Measurements from ENCODE around the gene CCBE1.

Gene CCBE1

DNA sequence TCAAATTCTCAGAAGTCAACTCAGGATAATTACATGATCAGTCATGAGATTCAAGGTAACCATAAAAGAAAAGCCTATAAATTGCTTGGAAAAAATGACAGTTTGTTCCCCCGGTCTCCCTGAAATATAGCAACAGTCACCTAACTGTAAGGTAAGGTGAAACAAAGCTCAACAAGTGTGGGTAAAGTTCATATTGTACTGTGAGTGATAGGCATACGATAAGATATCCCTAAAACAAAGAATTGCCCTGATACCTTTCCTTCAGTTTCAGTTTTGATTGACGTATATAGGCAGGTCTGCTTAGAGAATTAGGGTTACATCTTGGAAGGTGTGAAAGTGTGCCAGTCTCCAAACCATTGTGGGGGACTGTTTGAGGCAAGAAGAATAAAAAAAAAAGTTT lies 4.0 kb upstream of the CCBE1 start:
- no peaks in the 10 kb centered on the region for H3K36me3 ChIP-seq (ENCODE audit: low read length)
- TF ChIP-seq EZH2phosphoT487 (conservative IDR thresholded peaks at IDR 0.05; ENCODE audit: low read length): no peak
- TF ChIP-seq, protein P1, sequence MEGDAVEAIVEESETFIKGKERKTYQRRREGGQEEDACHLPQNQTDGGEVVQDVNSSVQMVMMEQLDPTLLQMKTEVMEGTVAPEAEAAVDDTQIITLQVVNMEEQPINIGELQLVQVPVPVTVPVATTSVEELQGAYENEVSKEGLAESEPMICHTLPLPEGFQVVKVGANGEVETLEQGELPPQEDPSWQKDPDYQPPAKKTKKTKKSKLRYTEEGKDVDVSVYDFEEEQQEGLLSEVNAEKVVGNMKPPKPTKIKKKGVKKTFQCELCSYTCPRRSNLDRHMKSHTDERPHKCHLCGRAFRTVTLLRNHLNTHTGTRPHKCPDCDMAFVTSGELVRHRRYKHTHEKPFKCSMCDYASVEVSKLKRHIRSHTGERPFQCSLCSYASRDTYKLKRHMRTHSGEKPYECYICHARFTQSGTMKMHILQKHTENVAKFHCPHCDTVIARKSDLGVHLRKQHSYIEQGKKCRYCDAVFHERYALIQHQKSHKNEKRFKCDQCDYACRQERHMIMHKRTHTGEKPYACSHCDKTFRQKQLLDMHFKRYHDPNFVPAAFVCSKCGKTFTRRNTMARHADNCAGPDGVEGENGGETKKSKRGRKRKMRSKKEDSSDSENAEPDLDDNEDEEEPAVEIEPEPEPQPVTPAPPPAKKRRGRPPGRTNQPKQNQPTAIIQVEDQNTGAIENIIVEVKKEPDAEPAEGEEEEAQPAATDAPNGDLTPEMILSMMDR (IDR thresholded peaks at IDR 0.05; ENCODE audit: insufficient read depth, low read length, poor library complexity, severe bottlenecking): no peak
- H3K4me3 ChIP-seq (ENCODE audit: insufficient read depth, low read length, poor library complexity, severe bottlenecking): no peak overlapping the region
- H3K27me3 ChIP-seq (ENCODE audit: low read length): no peaks in the 10 kb centered on the region
- H3F3A ChIP-seq (ENCODE audit: insufficient read depth): no peaks in the 10 kb centered on the region
- no peak overlapping the region for H3K27ac ChIP-seq (ENCODE audit: low read depth, low read length)
- no peaks in the 10 kb centered on the region for H3K79me2 ChIP-seq (ENCODE audit: insufficient read depth, low read length)
- no peak overlapping the region for H3K4me2 ChIP-seq (ENCODE audit: low read depth, low read length, poor library complexity, severe bottlenecking)
- H3K9me3 ChIP-seq (ENCODE audit: insufficient read depth, low read length): no peaks in the 10 kb centered on the region
- no peaks in the 10 kb centered on the region for H4K20me1 ChIP-seq (ENCODE audit: low read depth, low read length)
- H2AFZ ChIP-seq (ENCODE audit: low read depth, low read length, severe bottlenecking): no peak overlapping the region
- no peak overlapping the region for H3K9ac ChIP-seq (ENCODE audit: low read length)
- no peaks in the 10 kb centered on the region for H3K9me2 ChIP-seq (replicated peaks; ENCODE audit: insufficient read depth, low read length)

GRCh38 chr18:59700535-59700967 lies 3.3 kb upstream of the CCBE1 start:
- H3F3A ChIP-seq (ENCODE audit: insufficient read depth): no peaks in the 10 kb centered on the region
- H3K4me3 ChIP-seq (ENCODE audit: insufficient read depth, low read length, poor library complexity, severe bottlenecking): no peak overlapping the region
- no peak for TF ChIP-seq EZH2phosphoT487 (conservative IDR thresholded peaks at IDR 0.05; ENCODE audit: low read length)
- TF ChIP-seq, protein P1 (IDR thresholded peaks at IDR 0.05; ENCODE audit: insufficient read depth, low read length, poor library complexity, severe bottlenecking): no peak
- no peak overlapping the region for H3K4me2 ChIP-seq (ENCODE audit: low read depth, low read length, poor library complexity, severe bottlenecking)
- H3K9me3 ChIP-seq (ENCODE audit: insufficient read depth, low read length): no peaks in the 10 kb centered on the region
- H3K36me3 ChIP-seq (ENCODE audit: low read length): no peaks in the 10 kb centered on the region
- H3K9ac ChIP-seq (ENCODE audit: low read length): no peak overlapping the region
- H4K20me1 ChIP-seq (ENCODE audit: low read depth, low read length): no peaks in the 10 kb centered on the region
- no peaks in the 10 kb centered on the region for H3K79me2 ChIP-seq (ENCODE audit: insufficient read depth, low read length)
- no peaks in the 10 kb centered on the region for H3K27me3 ChIP-seq (ENCODE audit: low read length)
- H3K27ac ChIP-seq (ENCODE audit: low read depth, low read length): no peak overlapping the region
- H2AFZ ChIP-seq (ENCODE audit: low read depth, low read length, severe bottlenecking): no peak overlapping the region
- no peaks in the 10 kb centered on the region for H3K9me2 ChIP-seq (replicated peaks; ENCODE audit: insufficient read depth, low read length)

- Histone ChIP-seq H3F3A (ENCODE audit: insufficient read depth) (no peaks in the 10 kb centered on the region), H3K9me2 (replicated peaks; ENCODE audit: insufficient read depth, low read length) (no peaks in the 10 kb centered on the region), H3K79me2 (ENCODE audit: insufficient read depth, low read length) (no peaks in the 10 kb centered on the region), H3K27ac (ENCODE audit: low read depth, low read length) (no peak overlapping the region), H3K9ac (ENCODE audit: low read length) (no peak overlapping the region), H3K36me3 (ENCODE audit: low read length) (no peaks in the 10 kb centered on the region), H3K4me3 (ENCODE audit: insufficient read depth, low read length, poor library complexity, severe bottlenecking) (no peak overlapping the region), H2AFZ (ENCODE audit: low read depth, low read length, severe bottlenecking) (no peak overlapping the region), H3K4me2 (ENCODE audit: low read depth, low read length, poor library complexity, severe bottlenecking) (no peak overlapping the region), H3K27me3 (ENCODE audit: low read length) (0 out of 2 replicates have a peak, but pooled peaks cover 4% of the 10 kb centered on the region), H4K20me1 (ENCODE audit: low read depth, low read length) (no peaks in the 10 kb centered on the region), H3K9me3 (ENCODE audit: insufficient read depth, low read length) (no peaks in the 10 kb centered on the region)
- TF ChIP-seq, protein P1 (IDR thresholded peaks at IDR 0.05; ENCODE audit: insufficient read depth, low read length, poor library complexity, severe bottlenecking): no peak
- no peak for TF ChIP-seq EZH2phosphoT487 (conservative IDR thresholded peaks at IDR 0.05; ENCODE audit: low read length)
Observed at GRCh38 chr18:59699750-59700534, 2.7 kb upstream of the CCBE1 start.

Data from SU-DHL-6 (cell line).